ENCODE measurements around the gene PDE6D. TPM values are rescaled to one million over a fixed set of nuclear protein-coding genes. Genes with fewer than 3 reads are reported as not detected.
A peak's percentile ranks its signal among the peaks of the same experiment; 100 is the strongest.

Gene PDE6D
- total RNA-seq, 1 experiment from 2014 or later = 31.4 TPM

DNA sequence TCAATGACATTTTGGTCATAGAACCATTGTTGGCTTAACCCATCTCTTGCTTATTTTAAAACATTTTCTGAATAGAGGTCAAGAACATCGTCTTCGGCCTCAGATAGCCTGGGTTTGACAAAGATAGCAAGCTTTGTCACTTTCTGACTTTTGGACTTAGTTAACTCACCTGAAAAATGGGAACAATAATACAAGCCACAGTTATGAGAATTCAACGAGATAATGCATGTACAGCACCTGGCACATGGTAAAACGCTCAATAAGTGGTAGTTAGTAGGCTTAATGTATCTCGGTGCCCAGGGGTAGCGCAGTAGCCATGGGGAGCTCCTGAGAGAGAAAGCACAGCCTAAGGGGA, 4.7 kb upstream of the PDE6D start:
- no TSS peak for BruUV-seq (replicated peaks)
- intact Hi-C loops (cut with micrococcal nuclease; ENCODE audit: unreplicated experiment) = loop anchor here (10.0 kb wide), 1 partner anchor 171 kb away; no protein-coding TSS in a partner anchor
- ATAC-seq = peak; percentile 13
- in situ Hi-C loops (cut with HindIII; ENCODE audit: low pct_unique_long_range_greater_than_20kb, low sequenced_read_pairs) = no loop called here
- peak overlapping the region; percentile 91 for H3K27ac ChIP-seq (ENCODE audit: low read length)
- DNase-seq (ENCODE audit: low read depth, low spot score) = no peak
- TF ChIP-seq, protein P1, sequence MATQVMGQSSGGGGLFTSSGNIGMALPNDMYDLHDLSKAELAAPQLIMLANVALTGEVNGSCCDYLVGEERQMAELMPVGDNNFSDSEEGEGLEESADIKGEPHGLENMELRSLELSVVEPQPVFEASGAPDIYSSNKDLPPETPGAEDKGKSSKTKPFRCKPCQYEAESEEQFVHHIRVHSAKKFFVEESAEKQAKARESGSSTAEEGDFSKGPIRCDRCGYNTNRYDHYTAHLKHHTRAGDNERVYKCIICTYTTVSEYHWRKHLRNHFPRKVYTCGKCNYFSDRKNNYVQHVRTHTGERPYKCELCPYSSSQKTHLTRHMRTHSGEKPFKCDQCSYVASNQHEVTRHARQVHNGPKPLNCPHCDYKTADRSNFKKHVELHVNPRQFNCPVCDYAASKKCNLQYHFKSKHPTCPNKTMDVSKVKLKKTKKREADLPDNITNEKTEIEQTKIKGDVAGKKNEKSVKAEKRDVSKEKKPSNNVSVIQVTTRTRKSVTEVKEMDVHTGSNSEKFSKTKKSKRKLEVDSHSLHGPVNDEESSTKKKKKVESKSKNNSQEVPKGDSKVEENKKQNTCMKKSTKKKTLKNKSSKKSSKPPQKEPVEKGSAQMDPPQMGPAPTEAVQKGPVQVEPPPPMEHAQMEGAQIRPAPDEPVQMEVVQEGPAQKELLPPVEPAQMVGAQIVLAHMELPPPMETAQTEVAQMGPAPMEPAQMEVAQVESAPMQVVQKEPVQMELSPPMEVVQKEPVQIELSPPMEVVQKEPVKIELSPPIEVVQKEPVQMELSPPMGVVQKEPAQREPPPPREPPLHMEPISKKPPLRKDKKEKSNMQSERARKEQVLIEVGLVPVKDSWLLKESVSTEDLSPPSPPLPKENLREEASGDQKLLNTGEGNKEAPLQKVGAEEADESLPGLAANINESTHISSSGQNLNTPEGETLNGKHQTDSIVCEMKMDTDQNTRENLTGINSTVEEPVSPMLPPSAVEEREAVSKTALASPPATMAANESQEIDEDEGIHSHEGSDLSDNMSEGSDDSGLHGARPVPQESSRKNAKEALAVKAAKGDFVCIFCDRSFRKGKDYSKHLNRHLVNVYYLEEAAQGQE (IDR thresholded peaks at IDR 0.05; ENCODE audit: insufficient read depth in 1 of 2, low read depth in 2 of 2, low read length in 1 of 2) = no peak
- TF ChIP-seq TCF7L2 (IDR thresholded peaks at IDR 0.05; ENCODE audit: low read depth, low read length) (no peak), SIN3A (IDR thresholded peaks at IDR 0.05; ENCODE audit: borderline replicate concordance, insufficient read depth, low read depth, low read length) (no peak), POLR2AphosphoS5 (IDR thresholded peaks at IDR 0.05; ENCODE audit: low read depth, low read length) (no peak)
- CTCF ChIA-PET = no interaction called here
- H3K27me3 ChIP-seq (ENCODE audit: control insufficient read depth, insufficient read depth, low read length) = no peaks in the 10 kb centered on the region
- H3K36me3 ChIP-seq (ENCODE audit: control insufficient read depth, insufficient read depth, low read length) = peaks cover 11% of the 10 kb centered on the region
- H3K9me3 ChIP-seq (ENCODE audit: control insufficient read depth, insufficient read depth, low read depth, low read length) = no peaks in the 10 kb centered on the region
- H3K4me1 ChIP-seq (ENCODE audit: control insufficient read depth, insufficient read depth, low read length) = peaks cover 32% of the 10 kb centered on the region
- peak overlapping the region; percentile 68 to 74 for H3K4me3 ChIP-seq (ENCODE audit: low read depth in 2 of 2, low read length in 2 of 2)
- POLR2A ChIA-PET = interaction anchor here (0.6 kb wide), 1 partner anchor 688 kb away, joined by 3 read pairs; no protein-coding TSS in a partner anchor

- CTCF ChIA-PET = no interaction called here
- TF ChIP-seq POLR2AphosphoS5 (IDR thresholded peaks at IDR 0.05; ENCODE audit: low read depth, low read length) = no peak
- TF ChIP-seq, protein P2, sequence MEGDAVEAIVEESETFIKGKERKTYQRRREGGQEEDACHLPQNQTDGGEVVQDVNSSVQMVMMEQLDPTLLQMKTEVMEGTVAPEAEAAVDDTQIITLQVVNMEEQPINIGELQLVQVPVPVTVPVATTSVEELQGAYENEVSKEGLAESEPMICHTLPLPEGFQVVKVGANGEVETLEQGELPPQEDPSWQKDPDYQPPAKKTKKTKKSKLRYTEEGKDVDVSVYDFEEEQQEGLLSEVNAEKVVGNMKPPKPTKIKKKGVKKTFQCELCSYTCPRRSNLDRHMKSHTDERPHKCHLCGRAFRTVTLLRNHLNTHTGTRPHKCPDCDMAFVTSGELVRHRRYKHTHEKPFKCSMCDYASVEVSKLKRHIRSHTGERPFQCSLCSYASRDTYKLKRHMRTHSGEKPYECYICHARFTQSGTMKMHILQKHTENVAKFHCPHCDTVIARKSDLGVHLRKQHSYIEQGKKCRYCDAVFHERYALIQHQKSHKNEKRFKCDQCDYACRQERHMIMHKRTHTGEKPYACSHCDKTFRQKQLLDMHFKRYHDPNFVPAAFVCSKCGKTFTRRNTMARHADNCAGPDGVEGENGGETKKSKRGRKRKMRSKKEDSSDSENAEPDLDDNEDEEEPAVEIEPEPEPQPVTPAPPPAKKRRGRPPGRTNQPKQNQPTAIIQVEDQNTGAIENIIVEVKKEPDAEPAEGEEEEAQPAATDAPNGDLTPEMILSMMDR (IDR thresholded peaks at IDR 0.05) = no peak
- Histone ChIP-seq H3K27ac (ENCODE audit: low read length) (peak overlapping the region; percentile 91), H3K4me3 (ENCODE audit: low read depth in 2 of 2, low read length in 2 of 2) (peak overlapping the region; percentile 68 to 74; a peak in 1 of 4 replicates), H3K4me1 (ENCODE audit: control insufficient read depth, insufficient read depth, low read length) (peaks cover 32% of the 10 kb centered on the region), H3K27me3 (ENCODE audit: control insufficient read depth, insufficient read depth, low read length) (no peaks in the 10 kb centered on the region), H3K9me3 (ENCODE audit: control insufficient read depth, insufficient read depth, low read depth, low read length) (no peaks in the 10 kb centered on the region), H3K36me3 (ENCODE audit: control insufficient read depth, insufficient read depth, low read length) (peaks cover 11% of the 10 kb centered on the region)
- DNase-seq (ENCODE audit: low read depth, low spot score) = no peak
- no TSS peak for BruUV-seq (replicated peaks)
- in situ Hi-C loops (cut with HindIII; ENCODE audit: low pct_unique_long_range_greater_than_20kb, low sequenced_read_pairs) (no loop called here), intact Hi-C loops (cut with micrococcal nuclease; ENCODE audit: unreplicated experiment) (loop anchor here (10.0 kb wide), 1 partner anchor 171 kb away; no protein-coding TSS in a partner anchor)
- POLR2A ChIA-PET = interaction anchor here (0.6 kb wide), 1 partner anchor 688 kb away, joined by 3 read pairs; no protein-coding TSS in a partner anchor
- ATAC-seq = no peak
These were observed 4.3 kb upstream of the PDE6D start for GRCh38 chr2:231785413-231785812.
